ENCODE results near the gene NACC2.

NACC2 gene

DNA sequence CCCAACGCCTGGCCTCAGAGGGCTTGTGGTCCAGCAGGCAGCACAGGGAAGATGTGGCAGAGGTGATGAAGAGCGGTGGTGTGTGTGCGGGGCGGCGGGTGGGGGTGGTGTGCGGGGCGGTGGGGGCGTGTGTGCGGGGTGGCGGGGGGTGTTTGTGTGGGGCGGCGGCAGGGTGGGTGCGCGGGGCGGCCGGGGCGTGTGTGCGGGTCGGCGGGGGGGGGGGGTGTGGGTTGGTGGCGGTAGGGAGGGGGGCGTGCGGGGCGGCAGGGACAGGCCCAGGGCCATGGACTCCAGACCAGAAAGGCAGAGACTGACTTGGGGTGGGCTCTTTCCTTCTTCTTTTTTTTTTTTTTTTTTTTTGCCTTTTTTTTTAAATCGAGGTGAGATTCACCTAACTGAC, 4.5 kb upstream of the NACC2 start:
- H3K4me1 Mint-ChIP-seq (ENCODE audit: low read depth): peaks cover 23% of the 10 kb centered on the region
- H3K4me3 Mint-ChIP-seq: no peak overlapping the region
- intact Hi-C loops (cut with micrococcal nuclease): no loop called here
- peak overlapping the region; percentile 64 for H3K27ac Mint-ChIP-seq
- peaks cover under 1% of the 10 kb centered on the region for H3K36me3 Mint-ChIP-seq (ENCODE audit: low read depth)
- H3K27me3 Mint-ChIP-seq: peaks cover 53% of the 10 kb centered on the region
- H3K9me3 Mint-ChIP-seq: no peaks in the 10 kb centered on the region

DNA sequence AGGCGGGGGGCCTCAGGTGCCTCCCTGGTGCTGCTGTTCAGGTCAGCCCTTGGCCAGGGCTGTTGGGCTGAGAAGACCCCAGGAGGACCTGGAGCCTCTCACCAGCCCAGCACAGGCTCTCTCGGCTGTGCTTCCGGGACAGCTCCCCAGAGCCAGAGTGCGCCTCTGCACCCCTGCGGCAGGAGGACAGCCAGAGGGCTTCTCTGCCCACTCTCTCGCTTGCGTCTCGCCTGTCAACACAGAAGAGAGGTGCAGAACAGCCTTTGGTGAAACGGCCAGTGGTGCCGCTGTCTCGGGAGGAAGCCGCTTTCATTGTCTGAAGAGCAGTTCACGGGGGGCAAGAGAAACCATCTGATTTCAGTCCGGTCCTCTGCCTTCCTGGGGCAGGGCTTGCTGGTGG, 3.8 kb upstream of the NACC2 start:
- H3K27ac Mint-ChIP-seq: peak overlapping the region; percentile 64
- H3K36me3 Mint-ChIP-seq (ENCODE audit: low read depth): peaks cover 7% of the 10 kb centered on the region
- no peak overlapping the region for H3K4me3 Mint-ChIP-seq
- H3K4me1 Mint-ChIP-seq (ENCODE audit: low read depth): peaks cover 25% of the 10 kb centered on the region
- H3K9me3 Mint-ChIP-seq: no peaks in the 10 kb centered on the region
- intact Hi-C loops (cut with micrococcal nuclease): no loop called here
- peaks cover 47% of the 10 kb centered on the region for H3K27me3 Mint-ChIP-seq

DNA sequence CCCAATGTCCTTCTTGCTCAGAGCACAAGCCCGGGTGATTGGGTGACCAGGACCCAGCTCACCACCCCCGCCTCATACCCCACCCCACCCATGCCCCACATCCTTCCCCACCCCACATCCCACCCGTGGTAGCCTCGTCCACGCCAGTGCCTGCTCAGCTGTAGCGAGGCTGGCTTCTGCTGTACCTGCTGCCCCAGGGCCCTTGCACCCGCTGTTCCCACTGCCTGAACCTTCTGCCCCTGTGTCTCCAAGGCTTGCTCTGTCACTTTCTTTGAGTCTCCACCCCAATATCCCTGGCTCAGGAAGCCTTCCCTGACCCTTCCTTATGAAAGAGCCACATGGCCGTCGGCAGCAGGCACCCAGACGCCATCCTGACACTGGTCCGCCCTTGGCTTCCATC, 3.1 kb upstream of the NACC2 start:
- H3K36me3 Mint-ChIP-seq (ENCODE audit: low read depth): peaks cover 8% of the 10 kb centered on the region
- no peak overlapping the region for H3K4me3 Mint-ChIP-seq
- H3K27me3 Mint-ChIP-seq: peaks cover 40% of the 10 kb centered on the region
- H3K4me1 Mint-ChIP-seq (ENCODE audit: low read depth): peaks cover 32% of the 10 kb centered on the region
- H3K9me3 Mint-ChIP-seq: no peaks in the 10 kb centered on the region
- H3K27ac Mint-ChIP-seq: no peak overlapping the region
- intact Hi-C loops (cut with micrococcal nuclease): no loop called here

DNA sequence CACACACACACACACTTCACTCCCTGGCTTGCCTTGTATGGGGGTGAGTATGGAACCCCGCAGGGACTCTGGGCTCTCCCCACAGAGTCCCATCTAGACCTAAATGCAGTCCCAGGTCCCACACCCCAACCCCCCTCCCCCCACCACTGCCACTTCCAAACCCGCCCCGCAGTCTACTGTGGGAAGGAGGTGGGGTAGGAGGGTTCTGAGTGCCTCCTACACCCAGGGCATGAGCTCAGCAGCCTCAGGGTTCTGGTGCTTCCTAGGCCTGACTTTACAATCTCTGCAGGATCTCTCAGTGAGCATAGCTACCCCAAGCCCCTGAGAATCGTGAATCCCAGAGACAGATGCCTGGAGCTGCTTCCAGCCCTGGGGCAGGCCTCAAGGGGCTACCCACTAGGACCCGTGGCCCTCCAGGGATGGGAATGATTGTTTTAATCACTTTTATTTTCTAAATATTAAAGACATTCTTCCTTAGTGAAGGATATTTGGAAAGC, 1.5 kb upstream of the NACC2 start:
- peaks cover 48% of the 10 kb centered on the region for H3K4me1 Mint-ChIP-seq (ENCODE audit: low read depth)
- peaks cover 24% of the 10 kb centered on the region for H3K36me3 Mint-ChIP-seq (ENCODE audit: low read depth)
- peaks cover 35% of the 10 kb centered on the region for H3K27me3 Mint-ChIP-seq
- no peaks in the 10 kb centered on the region for H3K9me3 Mint-ChIP-seq
- peak overlapping the region; percentile 14 for H3K27ac Mint-ChIP-seq
- peak overlapping the region; percentile 6 for H3K4me3 Mint-ChIP-seq
- intact Hi-C loops (cut with micrococcal nuclease): no loop called here

DNA sequence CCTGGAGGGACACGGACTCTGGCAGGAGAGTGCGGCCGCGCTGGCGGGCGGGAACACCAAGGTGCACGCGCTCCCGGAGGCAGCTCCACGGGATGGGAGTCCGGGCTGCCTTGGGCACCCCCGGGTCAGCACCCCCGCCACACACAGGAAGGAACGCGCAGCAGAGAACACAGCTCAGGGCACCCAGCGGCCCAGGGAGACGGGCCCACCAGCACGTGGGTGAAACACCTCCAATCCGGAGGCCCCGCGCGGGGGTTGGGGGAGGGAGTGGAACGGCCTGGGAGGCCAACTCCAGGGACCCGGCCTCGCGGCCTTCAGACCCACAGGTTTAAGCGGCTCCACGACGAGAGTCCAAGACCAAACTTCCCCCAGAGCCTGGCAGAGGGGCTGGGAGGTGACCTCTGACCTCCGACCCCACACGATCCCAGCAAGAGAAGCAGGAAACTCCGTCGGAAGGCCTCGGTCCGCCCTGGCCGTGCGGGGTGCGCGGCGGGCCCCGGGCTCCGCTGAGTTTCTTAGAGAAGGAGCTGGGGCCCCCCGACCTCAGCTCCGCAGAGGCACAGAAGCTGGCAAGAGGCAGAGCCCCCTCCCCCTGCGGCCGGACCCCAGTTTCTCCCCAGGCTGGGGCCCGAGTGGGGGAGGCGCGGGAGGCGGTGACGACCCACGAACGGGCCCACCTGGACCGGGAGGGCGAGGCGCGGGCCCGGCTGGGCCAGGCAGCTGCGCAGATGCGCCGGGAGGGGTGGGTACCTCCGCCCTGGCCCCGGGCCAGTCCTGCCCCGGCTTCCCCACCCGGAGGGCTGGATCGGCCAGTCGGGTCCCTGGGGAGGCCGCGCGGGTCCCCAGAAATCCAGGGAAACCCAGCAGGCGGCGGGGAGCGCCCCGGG, 851 bp downstream of the NACC2 start:
- H3K27ac Mint-ChIP-seq: peak overlapping the region; percentile 79
- H3K27me3 Mint-ChIP-seq: peaks cover 21% of the 10 kb centered on the region
- peak overlapping the region; percentile 86 for H3K4me3 Mint-ChIP-seq
- H3K36me3 Mint-ChIP-seq (ENCODE audit: low read depth): peaks cover 28% of the 10 kb centered on the region
- H3K9me3 Mint-ChIP-seq: no peaks in the 10 kb centered on the region
- intact Hi-C loops (cut with micrococcal nuclease): loop anchor here (2.0 to 5.0 kb wide), 3 partner anchors 17 to 47 kb away; partner anchors contain the start of gene TMEM250
- peaks cover 65% of the 10 kb centered on the region for H3K4me1 Mint-ChIP-seq (ENCODE audit: low read depth)

DNA sequence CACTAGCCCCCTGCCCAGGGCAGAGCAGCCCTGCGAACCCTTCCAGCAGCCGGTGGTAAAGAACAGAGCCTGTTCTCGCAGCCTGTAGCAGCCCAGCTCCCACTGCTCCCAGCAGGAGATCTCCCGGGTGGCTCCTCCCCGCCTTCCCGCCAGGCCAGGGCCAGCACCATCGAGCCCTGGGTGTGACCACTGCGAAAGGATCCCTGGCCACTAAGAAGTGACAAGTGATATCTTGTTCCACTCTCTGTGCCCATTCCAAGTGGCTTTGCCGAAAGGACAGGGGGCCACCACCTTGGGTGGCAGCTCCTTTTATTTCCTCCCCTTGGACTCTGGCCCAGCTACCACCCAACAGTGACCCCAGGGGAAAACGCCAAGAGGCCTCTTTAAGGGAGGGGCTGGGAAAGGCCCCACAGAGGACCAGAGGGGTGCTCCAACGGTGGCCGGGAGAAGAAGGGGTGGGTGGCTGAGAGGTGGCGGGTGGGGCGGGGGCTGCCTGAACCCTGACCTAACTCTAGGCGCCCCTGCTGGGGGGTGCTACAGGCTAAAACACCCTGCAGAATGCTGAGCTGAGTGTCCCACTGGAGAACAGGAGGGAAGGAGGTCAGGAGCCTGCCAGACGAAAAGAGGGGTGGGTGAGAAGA, 1.6 kb downstream of the NACC2 start:
- intact Hi-C loops (cut with micrococcal nuclease): loop anchor here (5.0 kb wide), 1 partner anchor 46 kb away; no protein-coding TSS in a partner anchor
- peak overlapping the region; percentile 79 for H3K27ac Mint-ChIP-seq

DNA sequence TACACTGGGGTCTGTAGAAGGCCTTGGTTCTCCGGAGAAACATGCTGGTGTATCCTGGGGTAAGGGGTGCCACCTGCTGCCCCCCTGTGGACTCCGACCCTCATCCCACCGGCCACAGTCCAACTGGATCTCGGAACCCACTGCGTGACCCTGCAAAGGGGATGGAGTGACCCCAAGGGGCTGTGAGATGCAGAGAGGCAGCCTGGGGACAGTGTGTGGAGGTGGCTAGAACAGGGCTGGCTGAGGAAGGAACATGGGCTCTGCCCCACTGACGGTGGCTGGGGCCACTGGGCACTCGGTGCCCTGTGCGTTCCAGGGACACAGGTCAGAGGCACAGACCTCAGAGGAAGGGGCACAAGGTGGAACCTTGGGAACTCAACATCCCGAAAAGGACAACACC, 2.3 kb downstream of the NACC2 start:
- H3K4me1 Mint-ChIP-seq (ENCODE audit: low read depth): peaks cover 64% of the 10 kb centered on the region
- peaks cover 6% of the 10 kb centered on the region for H3K27me3 Mint-ChIP-seq
- H3K4me3 Mint-ChIP-seq: peak overlapping the region; percentile 21
- peaks cover 28% of the 10 kb centered on the region for H3K36me3 Mint-ChIP-seq (ENCODE audit: low read depth)
- no peaks in the 10 kb centered on the region for H3K9me3 Mint-ChIP-seq
- intact Hi-C loops (cut with micrococcal nuclease): loop anchor here (5.0 kb wide), 1 partner anchor 45 kb away; no protein-coding TSS in a partner anchor
- peak overlapping the region; percentile 79 for H3K27ac Mint-ChIP-seq

More for the DNA sequence above, 1.6 kb downstream of the NACC2 start:
- Mint-ChIP-seq H3K27me3 (peaks cover 14% of the 10 kb centered on the region), H3K36me3 (ENCODE audit: low read depth) (peaks cover 28% of the 10 kb centered on the region), H3K9me3 (no peaks in the 10 kb centered on the region), H3K4me3 (peak overlapping the region; percentile 86), H3K4me1 (ENCODE audit: low read depth) (peaks cover 59% of the 10 kb centered on the region)

DNA sequence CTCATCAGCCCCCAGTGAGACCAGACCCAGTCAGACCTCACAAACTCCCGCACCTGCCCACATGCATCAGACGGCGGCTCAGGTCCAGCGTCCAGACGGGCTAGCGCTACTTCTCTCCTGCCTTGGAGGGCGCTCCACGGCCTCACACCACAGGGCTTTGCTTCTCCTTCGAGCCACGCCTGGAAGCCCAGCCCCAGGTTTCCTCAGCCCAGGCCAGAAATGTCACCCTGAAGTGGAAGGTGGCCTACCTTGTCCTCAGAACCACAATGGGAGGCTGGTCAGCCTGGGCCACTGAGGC, 2.8 kb downstream of the NACC2 start:
- H3K27me3 Mint-ChIP-seq: peaks cover 2% of the 10 kb centered on the region
- peaks cover 28% of the 10 kb centered on the region for H3K36me3 Mint-ChIP-seq (ENCODE audit: low read depth)
- intact Hi-C loops (cut with micrococcal nuclease): loop anchor here (5.0 kb wide), 1 partner anchor 45 kb away; no protein-coding TSS in a partner anchor
- peaks cover 69% of the 10 kb centered on the region for H3K4me1 Mint-ChIP-seq (ENCODE audit: low read depth)
- H3K9me3 Mint-ChIP-seq: no peaks in the 10 kb centered on the region
- H3K27ac Mint-ChIP-seq: no peak overlapping the region
- no peak overlapping the region for H3K4me3 Mint-ChIP-seq

DNA sequence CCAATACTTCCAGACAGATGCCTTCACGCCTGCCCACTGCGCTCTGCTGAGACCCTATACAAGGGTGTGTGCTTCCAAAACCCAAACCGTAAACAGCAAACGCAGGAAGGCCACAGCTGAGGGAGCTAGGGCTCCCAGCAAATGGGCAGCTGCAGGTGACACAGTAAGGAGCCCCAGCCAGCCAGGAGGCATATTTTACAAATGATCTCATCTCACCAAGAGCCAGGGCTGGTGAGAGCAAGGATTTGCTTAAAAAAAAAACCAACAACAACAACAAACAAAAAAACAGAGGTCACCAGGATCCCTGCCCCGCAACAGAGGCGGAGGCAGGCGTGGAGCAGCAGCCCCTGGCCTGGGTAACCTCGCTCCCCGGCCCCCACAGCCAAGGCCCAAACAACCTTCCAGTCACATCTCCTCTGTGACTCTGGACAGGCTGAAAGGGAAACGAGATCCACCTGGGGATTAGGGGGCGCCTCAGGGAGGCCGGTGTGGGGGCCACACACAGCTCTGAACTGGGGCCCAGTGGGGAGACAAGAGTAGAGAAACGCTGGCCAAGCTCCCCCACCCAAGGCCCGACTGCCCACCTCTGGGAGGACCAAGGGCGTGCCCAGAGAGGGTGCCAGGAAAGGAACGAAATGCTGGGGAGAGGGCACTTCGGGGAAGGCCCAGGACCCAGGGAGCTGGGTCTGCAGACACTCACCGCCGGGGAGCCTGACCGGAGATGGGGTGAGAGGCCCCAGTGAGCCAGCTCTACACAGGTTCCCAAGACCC, 3.3 kb downstream of the NACC2 start:
- intact Hi-C loops (cut with micrococcal nuclease): loop anchor here (5.0 kb wide), 1 partner anchor 44 kb away; no protein-coding TSS in a partner anchor

DNA sequence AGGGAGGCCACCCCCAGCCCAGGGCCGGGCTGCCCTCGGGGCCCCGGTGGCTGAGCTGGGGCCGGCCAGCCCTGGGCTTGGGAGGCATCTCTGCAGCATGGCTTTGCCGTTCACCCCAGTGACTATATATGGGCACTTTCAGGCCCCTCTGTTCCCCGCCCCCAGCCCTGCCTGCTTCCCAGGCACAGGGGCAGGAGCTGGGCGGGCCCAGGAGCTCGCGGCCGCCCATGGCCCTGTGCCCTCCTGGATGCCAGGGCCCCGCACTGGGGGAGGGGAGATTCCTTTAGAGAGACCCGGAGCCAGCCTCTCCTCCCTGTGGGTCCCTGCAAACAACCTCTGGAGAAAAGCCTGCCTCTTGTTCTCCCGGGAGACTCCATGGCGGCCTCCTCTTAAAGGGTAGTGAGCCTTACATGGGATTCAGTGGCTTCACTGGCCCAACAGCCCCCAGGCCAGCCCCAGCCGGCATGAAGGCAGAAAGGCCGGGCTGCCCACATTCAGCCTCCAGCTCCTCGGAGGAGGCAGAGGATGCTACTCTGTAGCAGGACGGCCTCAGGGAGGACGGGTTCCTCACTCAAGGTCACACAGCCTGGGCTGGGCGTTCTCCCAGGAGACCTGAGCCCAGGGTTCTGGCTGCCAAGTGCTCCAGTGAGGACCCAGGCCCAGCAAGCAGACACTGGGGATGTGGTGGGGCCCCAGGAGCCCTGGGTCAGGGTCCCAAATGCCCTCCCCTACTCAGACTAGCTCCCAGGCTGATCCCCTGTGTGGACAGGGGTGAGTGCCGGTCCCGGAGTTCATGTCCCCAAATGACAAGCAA, 4.1 kb downstream of the NACC2 start:
- intact Hi-C loops (cut with micrococcal nuclease): loop anchor here (5.0 kb wide), 1 partner anchor 44 kb away; no protein-coding TSS in a partner anchor
- H3K9me3 Mint-ChIP-seq: no peaks in the 10 kb centered on the region
- H3K27ac Mint-ChIP-seq: no peak overlapping the region
- H3K4me1 Mint-ChIP-seq (ENCODE audit: low read depth): peaks cover 71% of the 10 kb centered on the region
- H3K36me3 Mint-ChIP-seq (ENCODE audit: low read depth): peaks cover 28% of the 10 kb centered on the region
- no peak overlapping the region for H3K4me3 Mint-ChIP-seq
- no peaks in the 10 kb centered on the region for H3K27me3 Mint-ChIP-seq

More for the DNA sequence above, 3.3 kb downstream of the NACC2 start:
- H3K4me3 Mint-ChIP-seq: no peak overlapping the region
- peaks cover 28% of the 10 kb centered on the region for H3K36me3 Mint-ChIP-seq (ENCODE audit: low read depth)
- H3K27me3 Mint-ChIP-seq: no peaks in the 10 kb centered on the region
- peaks cover 74% of the 10 kb centered on the region for H3K4me1 Mint-ChIP-seq (ENCODE audit: low read depth)
- no peaks in the 10 kb centered on the region for H3K9me3 Mint-ChIP-seq
- no peak overlapping the region for H3K27ac Mint-ChIP-seq

DNA sequence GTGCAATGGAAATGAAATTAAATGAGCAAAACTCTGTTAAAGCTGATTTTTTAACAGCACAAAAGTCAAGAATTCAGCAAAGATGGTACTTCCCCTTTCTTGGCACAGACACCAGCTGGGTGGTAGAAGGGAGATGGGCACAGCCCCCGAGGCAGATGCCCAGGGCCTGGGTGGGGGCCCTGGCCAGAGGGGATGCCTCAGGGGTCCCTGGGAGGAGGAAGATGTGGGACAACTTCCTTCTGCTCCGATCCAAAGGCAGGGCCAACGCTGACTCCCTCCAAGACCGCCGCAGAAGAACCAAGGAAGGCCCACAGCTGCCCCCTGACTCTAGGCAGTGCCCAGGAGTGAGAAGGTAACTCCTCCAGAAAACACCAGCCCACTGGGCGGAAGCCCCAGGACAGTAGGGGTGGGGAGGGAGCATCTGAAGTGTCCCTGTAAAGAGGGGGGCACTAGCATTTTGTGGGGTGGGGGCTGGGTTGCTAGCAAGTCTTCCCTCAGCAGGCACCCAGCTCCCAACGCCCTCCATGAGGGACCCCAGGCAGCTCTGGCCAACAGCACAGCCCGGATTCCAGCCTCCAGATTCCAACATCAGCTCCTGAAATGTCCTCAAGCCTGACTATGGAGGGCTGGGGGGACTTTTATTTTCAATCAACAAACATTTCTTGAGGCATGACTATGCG, 4.9 kb downstream of the NACC2 start:
- H3K9me3 Mint-ChIP-seq: no peaks in the 10 kb centered on the region
- H3K36me3 Mint-ChIP-seq (ENCODE audit: low read depth): peaks cover 28% of the 10 kb centered on the region
- peak overlapping the region; percentile 25 for H3K4me3 Mint-ChIP-seq
- H3K27me3 Mint-ChIP-seq: no peaks in the 10 kb centered on the region
- H3K4me1 Mint-ChIP-seq (ENCODE audit: low read depth): peaks cover 68% of the 10 kb centered on the region
- intact Hi-C loops (cut with micrococcal nuclease): loop anchor here (5.0 kb wide), 1 partner anchor 43 kb away; no protein-coding TSS in a partner anchor
- peak overlapping the region; percentile 26 for H3K27ac Mint-ChIP-seq

DNA sequence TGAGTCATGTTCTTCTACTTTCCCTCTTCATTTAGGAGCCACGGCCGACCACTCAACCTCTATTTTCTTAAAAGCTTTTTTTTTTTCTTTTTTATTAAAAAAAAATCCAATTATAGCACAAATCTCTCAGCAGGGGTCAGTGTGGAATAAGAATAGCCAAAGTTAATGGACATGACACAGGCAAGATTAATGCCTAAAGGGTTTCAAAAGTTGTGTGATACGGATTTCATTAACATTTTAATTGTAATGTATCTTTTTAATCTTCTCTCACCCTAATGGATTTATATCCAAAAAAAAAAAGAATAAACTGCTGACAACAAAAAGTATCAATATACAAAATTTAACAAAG, 5.4 kb downstream of the NACC2 start:
- H3K9me3 Mint-ChIP-seq: no peaks in the 10 kb centered on the region

More for the DNA sequence above, 5.4 kb downstream of the NACC2 start:
- Mint-ChIP-seq H3K27me3 (no peaks in the 10 kb centered on the region), H3K4me3 (peak overlapping the region; percentile 25), H3K4me1 (ENCODE audit: low read depth) (peaks cover 70% of the 10 kb centered on the region), H3K27ac (peak overlapping the region; percentile 26), H3K36me3 (ENCODE audit: low read depth) (peaks cover 30% of the 10 kb centered on the region)
- intact Hi-C loops (cut with micrococcal nuclease): loop anchor here (5.0 kb wide), 1 partner anchor 42 kb away; no protein-coding TSS in a partner anchor

All from dendritic cell treated with granulocyte-macrophage colony-stimulating factor and Interleukin-4, amounts not matched to agents 40 ng/mL and 50 ng/mL, for 4 days (primary cell).